Measurements from ENCODE around the gene RNF114. TPM values are rescaled to one million over a fixed set of nuclear protein-coding genes. Genes with fewer than 3 reads are reported as not detected.
"Not testable (repeated sequence)": the region's sequence is repeated elsewhere in the genome, so short reads cannot be mapped to it uniquely, and the experiment has no call there.

RNF114 gene
- polyA plus RNA-seq, 3 donors: 66.1 to 86.6 (median 74.4) TPM

DNA sequence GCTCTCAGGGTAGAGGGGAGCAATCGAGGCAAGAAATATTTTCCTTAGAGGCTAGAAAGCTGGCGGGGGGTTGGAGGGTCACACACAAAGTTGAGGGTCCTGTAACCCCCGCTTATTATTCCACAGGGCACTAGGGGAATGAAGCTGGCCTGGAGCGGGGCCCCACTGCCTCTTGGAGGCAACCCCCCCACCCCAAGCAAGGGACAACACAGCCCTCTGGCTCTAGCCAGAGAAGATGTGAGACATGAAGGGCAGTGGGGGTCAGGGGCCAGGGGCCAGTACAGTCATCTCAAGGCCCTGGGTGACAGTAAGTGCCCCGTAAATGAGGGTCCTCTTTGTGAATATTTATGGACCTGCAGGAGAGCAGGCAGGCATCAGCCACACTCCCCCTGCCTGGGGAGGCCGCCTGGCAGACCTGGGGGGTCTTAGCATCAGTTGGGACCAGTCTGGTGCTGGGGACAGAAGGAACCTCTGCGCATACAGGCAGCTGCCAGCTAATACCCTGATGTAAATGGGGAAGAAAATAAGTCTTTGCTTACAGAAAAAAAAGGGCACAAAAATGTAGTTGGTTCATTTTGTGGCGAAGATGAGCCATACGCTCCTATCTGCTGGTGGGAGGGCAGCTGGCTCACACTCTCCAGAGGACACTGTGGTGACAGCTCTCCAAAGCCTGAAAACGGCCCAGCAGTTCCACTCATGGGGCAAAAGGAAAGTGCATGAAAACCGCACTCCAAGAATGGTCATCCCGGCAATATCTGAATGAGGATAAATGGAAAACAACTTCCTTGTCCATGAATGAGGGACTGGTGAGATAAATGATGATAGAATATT is 42.7 kb upstream of the RNF114 start:
- no peak for DNase-seq (ENCODE audit: extremely low read depth in 1 of 11, low read depth in 9 of 11, low spot score in 4 of 11)

DNA sequence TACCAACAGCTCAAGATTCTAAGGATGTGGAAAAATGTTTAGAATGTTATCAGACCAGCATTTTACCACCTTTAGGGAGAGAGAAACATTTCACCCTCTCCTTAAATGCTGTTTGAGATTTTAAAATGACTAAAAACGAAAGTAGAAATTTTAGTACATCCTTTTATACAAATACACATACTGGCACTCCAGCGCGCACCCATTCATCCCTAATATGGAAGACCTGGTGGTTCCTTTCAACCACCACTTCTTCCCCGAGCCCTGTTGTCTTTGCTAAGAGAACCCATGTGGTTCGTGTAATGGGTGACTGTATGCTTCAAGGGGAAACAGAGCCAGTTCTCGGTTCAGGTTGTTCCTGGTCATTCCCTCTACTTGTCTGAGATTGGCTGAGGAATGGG is 42.1 kb upstream of the RNF114 start:
- no peak for DNase-seq (ENCODE audit: extremely low read depth in 1 of 11, low read depth in 9 of 11, low spot score in 4 of 11)

DNA sequence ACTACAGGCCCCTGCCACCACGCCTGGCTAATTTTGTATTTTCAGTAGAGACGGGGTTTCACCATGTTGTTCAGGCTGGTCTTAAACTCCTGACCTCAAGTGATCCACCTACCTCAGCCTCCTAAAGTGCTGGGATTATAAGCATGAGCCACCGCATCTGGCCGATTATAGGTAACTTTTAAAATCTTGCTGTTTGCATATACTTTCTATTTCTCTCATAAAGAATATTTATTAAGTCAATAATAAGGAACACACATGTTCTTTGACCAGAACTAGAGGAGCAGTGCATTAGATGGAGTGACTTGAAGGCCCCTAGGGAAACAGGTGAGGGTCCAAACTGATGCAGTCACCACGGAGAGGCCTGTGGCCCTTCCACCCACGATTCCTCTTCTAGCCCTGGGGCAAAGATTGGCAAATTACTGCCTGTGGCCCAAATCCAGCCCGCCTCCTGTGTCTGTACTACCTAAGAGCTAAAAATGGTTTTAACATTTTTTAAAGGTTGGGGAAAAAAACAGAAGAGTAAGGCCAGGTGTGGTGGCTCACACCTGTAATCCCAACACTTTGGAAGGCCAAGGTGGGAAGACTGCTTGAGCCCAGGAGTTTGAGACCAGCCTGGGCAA is 40.6 kb upstream of the RNF114 start:
- DNase-seq (ENCODE audit: extremely low read depth in 1 of 11, low read depth in 9 of 11, low spot score in 4 of 11): not testable (repeated sequence)

DNA sequence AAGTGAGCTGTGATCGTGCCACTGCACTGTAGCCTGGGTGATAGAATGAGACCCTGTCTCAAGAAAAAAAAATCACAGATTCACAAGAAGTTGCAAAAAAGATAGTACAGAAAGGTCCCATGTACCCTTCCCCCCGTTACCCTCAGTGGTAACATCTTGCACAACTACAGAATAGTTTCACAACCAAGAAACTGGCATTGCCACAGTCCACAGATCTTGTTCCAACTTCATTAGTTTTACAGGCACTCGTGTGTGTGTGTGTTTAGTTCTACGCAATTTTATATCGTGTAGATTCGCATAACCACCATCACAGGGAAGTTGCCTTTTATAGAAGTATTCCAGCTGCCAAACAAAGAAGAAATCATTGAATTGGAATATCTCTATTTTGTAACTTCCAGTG is 40.0 kb upstream of the RNF114 start:
- DNase-seq (ENCODE audit: extremely low read depth in 1 of 11, low read depth in 9 of 11, low spot score in 4 of 11): no peak

DNA sequence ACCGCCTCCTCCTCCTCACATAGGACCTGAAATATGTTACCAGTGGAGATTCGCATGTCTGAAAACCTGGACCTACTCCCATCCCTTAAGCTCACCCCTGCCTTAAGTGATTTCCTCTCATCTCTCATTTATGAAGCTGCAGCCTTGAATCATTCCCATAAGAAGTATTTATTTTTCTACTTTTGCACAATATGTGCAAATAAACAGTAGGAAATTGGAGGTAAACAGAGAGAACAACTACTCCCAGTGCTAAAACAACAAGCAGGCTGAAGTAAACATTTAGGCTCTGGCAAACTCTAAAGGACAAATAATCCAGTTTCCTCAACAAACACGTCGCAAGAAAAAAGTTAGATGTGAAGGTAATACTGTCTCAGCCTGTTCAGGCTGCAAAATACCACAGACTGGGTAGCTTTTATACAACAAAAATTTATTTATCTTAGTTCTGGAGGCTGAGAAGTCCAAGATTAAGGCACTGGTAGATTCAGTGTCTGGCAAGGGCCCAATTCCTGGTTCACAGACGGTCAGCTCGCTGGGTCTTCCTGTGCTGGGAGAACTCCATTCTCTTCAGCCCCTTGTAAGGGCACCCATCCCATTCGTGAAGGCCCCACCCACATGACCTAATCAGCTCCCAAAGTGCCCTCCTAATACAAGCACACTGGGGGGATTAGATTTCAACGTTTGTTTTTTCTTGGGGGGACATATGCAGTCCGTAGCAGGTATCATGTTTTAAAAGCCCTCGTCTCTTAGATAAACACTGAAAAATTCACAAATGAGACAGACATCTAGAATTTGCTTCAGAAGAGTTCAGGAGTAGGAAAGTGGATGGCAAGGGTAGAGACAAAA is 36.4 kb upstream of the RNF114 start:
- DNase-seq (ENCODE audit: extremely low read depth in 1 of 11, low read depth in 9 of 11, low spot score in 4 of 11): no peak

DNA sequence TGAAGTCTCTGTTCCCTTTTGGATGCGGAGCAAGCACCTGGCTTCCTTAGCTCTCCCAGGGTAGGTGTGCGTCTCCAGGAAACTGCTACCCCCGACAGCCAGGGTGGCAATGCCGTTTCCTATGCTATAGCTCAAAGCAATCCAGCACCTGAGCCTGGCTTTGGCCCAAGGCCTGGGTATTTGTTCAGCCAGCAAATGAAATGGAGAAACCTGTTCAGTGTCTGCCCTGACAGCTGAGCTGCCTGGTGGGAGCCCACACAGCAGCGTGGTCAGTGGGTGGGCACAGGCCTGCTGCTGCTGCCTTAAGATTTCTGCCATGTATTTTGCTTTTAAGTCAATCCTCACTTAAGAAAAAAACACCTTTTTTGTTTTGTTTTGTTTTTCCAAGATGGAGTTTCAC is 34.6 kb upstream of the RNF114 start:
- DNase-seq (ENCODE audit: extremely low read depth in 1 of 11, low read depth in 9 of 11, low spot score in 4 of 11): no peak

DNA sequence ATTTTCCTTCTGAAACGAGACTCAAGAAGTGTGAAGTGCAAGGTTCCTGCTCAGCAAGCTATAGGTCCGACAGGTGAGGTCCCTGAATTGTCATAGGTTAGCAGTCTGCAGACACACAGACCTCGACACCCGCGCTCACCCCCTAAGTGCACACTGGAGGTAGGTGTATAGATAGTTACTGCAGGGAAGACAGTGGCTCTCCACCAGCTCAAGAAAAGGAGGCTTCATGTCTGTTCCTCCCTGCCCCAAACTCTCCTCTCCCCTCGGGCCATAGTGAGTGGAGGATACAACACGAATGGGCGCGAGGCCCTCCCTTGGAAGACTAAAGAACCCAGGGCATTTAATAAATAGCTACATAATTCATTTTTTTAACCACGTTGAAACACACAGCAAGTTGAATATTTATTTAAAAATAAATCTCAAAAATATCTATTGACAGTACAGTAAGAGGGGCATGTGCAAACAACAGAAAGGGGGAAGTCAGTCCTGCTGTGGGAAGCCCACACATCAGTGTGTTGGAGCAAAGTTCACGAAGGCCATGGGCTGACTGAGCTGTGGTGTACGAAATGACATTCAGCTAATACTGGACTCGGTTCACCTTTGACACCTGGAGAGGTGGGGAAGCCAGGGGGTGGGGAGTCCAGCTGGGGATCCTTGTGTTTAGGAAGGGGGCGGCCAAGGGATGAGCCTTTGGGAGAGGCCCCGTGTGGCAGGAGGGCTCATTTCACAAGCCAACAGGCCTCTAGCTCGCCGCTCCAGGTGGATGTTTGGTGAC is 31.6 kb upstream of the RNF114 start:
- no peak for DNase-seq (ENCODE audit: extremely low read depth in 1 of 11, low read depth in 9 of 11, low spot score in 4 of 11)

DNA sequence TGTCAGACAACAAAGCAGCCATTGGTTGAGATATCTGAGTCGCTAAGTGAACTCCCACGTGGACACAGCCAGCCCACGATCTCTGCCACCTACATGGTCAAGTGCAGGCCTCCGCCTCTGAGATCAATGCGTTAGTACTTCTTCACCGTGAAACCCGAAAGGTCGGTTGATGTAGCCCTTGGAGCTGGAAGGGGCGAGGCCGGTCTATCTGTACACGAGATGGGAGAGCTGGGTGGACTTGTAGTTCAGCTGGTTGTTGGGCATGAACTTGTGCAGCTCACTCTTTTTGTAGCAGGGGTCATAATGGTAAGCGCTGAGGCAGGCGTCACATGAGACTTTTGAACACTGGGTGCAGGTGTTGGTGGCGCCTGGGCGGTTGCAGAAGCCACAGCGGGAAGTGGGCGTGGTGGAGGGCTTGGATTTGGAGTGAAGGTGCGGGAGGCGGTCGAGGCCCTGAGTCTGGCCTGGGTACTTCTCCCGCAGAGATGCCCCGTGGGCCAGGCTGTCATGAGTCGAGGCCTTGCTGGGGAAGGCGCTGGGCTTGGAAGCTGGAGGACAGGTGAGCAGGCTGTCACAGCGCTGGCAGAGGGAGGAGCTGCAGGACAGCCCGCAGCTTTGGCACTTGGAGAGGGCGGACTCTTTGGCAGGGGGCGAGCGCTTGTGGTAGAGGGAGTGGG is 30.6 kb upstream of the RNF114 start:
- no peak for DNase-seq (ENCODE audit: extremely low read depth in 1 of 11, low read depth in 9 of 11, low spot score in 4 of 11)

DNA sequence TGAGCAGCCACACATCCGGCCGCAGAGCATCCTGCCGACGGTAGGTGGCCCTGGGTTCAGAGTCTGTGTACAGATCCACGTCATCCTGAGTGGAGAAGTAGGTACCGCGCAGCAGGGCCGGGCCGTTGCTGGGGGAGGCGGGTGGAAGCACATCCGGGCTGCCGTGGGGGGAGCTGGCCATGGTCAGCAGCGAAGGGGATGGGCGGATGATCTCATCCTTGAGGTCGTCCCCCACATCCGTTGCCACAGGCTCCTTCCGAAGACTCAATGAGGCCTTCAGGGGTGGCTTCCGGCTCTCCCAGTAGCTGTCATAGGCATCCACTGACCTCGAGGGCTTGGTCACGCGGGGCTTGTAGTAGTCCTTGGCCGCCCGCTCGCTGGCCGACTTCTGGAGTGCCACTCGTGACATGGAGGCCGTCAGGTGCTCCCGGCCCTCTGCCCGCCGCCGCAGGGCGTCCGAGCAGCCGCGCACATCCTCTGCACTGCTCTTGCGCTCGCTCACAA is 30.0 kb upstream of the RNF114 start:
- no peak for DNase-seq (ENCODE audit: extremely low read depth in 1 of 11, low read depth in 9 of 11, low spot score in 4 of 11)

DNA sequence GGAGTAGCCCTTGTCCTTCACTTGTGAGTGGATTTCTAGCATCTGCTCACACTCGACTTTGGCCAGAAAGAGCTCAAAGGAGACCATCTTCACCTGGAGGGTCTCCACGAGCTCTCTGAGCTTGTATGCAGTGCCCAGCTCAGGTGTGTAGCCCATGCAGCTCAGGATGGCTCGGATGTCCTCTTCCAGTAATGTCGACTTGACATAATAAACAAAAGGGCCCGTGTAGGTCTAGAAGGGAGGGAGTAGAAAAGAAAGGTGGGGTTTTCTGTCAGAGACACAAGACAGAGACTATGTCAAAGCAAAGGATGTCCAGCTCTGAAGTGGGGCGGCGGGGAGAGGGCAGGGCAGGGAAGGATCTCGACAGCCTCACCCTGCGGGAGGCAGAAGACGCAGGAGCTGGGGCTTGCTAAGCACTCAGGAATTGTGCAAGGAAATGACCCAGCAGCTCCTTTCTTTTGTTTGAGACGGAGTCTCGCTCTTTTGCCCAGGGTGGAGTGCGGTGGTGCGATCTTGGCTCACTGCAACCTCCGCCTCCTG is 29.5 kb upstream of the RNF114 start:
- DNase-seq (ENCODE audit: extremely low read depth in 1 of 11, low read depth in 9 of 11, low spot score in 4 of 11): no peak

DNA sequence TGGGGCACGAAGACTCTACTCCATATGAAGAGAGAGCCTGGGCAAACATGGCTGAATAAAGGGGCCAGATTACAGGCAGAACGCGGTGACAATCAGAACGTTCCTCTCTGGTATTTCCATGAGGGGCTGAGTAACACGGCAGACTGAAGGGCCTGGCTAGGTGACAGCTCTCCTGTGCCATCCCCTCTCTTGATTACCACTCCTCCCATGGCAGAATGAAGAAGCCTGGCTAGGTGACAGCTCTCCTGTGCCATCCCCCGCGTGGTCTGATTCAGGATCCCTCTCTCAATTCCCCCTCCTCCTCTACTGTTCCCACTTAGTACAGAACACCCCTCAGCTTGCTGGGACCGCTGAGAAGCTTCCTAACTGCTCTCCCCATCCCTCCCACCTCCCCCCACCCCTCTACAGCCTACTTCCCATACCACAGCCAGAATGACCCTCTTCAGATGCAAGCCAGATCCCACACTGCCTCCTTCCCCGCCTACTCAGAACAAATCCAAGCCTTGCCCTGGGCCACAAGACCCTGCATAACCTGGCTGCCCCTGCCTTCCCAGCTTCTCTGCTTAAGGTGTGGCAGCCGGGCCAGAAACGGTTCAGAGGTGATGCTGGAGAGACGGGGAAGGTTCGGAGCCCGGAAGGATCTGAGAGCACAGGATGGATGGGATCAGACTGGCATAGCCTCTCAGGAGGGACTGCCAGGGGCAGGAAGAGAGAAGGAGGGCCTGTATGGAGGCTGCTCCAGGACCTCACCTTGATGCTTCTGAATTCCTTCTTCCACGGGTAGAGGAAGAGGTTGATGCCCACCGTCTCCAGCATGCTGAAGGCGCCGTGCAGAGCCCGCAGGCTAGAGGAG is 28.6 kb upstream of the RNF114 start:
- no peak for DNase-seq (ENCODE audit: extremely low read depth in 1 of 11, low read depth in 9 of 11, low spot score in 4 of 11)

DNA sequence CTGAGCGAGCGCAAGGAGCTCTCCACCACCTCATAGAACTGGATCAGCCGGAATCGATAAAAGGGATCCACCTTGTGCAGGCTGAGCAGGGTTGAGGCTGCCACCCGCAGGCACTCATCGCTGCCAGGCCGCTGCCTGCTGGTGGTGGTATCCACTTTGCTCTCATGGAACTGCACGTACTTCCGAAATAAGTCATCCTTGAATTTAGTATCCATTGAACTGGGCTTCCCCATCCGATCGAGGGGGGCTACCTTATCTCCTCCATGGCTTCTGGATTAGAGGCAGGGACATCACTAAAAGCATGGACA is 28.0 kb upstream of the RNF114 start:
- no peak for DNase-seq (ENCODE audit: extremely low read depth in 1 of 11, low read depth in 9 of 11, low spot score in 4 of 11)

DNA sequence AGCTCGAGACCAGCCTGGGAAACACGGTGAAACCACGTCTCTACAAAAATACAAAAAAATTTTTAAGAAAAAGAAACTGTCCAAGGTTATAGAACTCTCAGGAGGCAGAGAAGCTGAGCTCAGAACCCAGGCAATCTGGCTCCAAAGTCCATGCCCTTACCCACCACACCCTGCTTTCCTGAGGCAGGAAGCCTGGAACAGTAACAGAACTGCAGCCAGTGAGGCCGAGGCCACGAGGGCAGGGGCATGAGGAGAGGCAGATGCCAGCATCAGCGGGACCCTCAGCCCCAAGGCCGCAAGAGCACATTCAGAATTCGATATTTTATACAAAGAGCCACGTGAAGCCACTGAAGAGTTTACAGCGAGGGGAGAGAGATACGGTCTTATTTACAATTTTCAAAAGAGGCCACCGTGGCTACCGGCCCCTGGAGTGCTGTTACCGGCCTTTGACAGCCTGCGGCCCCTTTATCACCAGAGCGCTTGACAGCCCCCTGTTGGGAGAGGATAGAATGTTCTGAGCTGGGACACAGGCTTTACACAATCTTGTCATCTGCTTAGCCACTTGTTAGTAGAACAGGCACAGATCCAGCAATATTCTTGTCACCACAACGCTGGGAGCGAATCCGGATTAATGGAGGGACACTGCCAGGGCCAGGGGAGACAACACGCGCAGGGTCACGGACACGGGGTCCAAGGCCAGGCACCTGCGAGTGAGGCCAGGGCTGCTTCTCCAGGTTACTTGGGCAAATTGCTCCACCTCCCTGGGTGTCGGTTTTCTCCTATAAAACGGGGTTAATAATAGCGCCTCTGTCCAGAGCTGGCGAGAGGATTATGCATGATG is 26.5 kb upstream of the RNF114 start:
- DNase-seq (ENCODE audit: extremely low read depth in 1 of 11, low read depth in 9 of 11, low spot score in 4 of 11): no peak

DNA sequence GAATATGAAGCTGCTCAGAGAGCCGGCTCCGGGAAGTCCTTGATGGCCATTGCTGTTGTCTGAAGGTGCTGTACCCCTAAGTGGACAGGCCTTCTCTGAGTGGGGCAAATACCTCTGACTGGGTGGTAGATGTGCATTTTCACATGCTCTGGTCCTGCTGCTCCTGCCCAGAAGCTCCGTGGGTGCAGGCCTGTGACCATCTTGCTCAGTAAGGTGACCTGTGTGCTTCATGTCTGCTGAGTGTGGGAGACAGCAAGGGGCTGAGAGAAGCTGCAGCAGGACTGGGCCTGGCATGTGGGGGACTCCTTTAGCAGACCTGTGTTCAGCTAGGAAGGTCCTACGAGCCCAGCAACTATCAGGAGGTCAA is 25.9 kb upstream of the RNF114 start:
- DNase-seq (ENCODE audit: extremely low read depth in 1 of 11, low read depth in 9 of 11, low spot score in 4 of 11): no peak

DNA sequence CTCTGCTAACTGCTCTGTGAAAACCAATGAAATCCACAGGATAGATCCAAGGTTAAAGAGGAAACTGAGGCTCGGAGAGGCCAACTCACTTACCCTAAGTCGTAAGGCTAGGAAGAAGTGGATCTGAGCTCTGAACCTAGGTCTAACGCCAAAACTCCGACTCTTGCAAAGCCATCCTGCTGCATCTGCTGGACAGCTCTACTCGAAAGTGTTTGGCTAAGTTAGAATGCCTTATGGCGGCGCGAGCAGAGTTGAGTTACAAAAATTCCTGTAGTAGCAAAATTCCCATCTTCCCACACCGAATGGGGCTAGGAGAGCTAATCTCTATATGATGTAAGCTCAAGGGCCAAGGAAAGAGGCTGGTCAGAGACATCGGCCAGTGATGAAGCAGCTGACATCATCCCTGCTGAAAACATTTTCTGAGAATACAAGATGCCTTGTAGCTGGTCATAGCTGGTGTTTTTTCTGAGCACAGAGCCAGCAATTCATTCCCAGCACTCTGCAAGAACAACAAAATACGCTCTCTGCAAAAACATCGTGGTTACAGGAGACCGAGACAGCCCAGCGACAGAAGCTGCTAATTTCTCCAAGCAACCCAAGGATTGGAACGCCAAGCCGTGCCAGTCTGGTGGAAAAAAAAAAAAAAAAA is 22.7 kb upstream of the RNF114 start:
- no peak for DNase-seq (ENCODE audit: extremely low read depth in 1 of 11, low read depth in 9 of 11, low spot score in 4 of 11)

Measured in renal cortex interstitium (tissue), 11 donors.